Hepatocyte (in vitro differentiated cells): Measurements from ENCODE around the gene MRI1.

Experiments used
- EZH2 ChIP-seq: fragments of 200-600 bp; sonication (generic); IDR thresholded peaks from 2 replicates; pipeline ENCODE4 v1.6.1; 2016; ENCODE audit warnings: antibody characterized with exemption, mild to moderate bottlenecking, borderline replicate concordance
- EZH2phosphoT487 ChIP-seq: fragments of 200-600 bp; sonication (generic); IDR thresholded peaks from one replicate; pipeline ENCODE4 v1.6.1; 2018; ENCODE audit warnings: antibody characterized with exemption, mild to moderate bottlenecking, low read depth, moderate library complexity; ENCODE audit not compliant: unreplicated experiment, severe bottlenecking
- TF ChIP-seq, protein P1 (sequence below): fragments of 200-600 bp; sonication (generic); IDR thresholded peaks from 2 replicates; pipeline ENCODE4 v1.5.1; 2016; ENCODE audit warnings: antibody characterized with exemption, mild to moderate bottlenecking; ENCODE audit not compliant: poor library complexity

DNA sequence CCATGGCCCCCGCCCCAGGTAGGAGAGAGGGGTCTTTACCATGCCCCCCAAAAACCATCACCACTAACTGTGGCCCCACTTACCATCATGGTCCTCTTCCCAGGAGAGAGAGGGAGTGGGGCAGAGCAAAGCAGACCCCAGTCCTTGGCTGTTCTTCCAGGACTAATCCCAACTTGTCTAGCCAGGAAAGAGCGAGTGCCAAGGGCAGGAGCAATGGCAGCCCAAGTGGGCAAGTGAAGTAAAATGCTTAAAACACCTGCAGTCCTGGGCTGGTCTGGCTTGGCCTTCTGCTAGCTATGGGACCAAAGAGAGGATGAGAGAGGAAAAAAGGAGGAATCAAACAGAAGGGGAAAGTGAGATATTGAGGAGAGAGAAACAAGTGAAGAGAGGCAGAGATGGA lies 48.8 kb downstream of the MRI1 start:
- TF ChIP-seq, protein P1, sequence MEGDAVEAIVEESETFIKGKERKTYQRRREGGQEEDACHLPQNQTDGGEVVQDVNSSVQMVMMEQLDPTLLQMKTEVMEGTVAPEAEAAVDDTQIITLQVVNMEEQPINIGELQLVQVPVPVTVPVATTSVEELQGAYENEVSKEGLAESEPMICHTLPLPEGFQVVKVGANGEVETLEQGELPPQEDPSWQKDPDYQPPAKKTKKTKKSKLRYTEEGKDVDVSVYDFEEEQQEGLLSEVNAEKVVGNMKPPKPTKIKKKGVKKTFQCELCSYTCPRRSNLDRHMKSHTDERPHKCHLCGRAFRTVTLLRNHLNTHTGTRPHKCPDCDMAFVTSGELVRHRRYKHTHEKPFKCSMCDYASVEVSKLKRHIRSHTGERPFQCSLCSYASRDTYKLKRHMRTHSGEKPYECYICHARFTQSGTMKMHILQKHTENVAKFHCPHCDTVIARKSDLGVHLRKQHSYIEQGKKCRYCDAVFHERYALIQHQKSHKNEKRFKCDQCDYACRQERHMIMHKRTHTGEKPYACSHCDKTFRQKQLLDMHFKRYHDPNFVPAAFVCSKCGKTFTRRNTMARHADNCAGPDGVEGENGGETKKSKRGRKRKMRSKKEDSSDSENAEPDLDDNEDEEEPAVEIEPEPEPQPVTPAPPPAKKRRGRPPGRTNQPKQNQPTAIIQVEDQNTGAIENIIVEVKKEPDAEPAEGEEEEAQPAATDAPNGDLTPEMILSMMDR, result no peak
- no peak for TF ChIP-seq EZH2phosphoT487
- no peak for TF ChIP-seq EZH2
